HepG2 (cell line): Measurements from ENCODE around the gene TGM2. TPM values are rescaled to one million over a fixed set of nuclear protein-coding genes. Genes with fewer than 3 reads are reported as not detected.

Experiments used
- ATAC-seq: fragments of 200-7000 bp; cut with Tn5 transposase; 3 replicates; pipeline ENCODE4 v1.9.1; 2020; ENCODE audit warnings: mild to moderate bottlenecking, moderate library complexity
- BruUV-seq: library from RNA; stranded (reverse); fragments of 400-500 nt; replicated peaks from 2 replicates; lab custom pipeline; 2021; lab: Mats Ljungman, UMichigan
- CTCF ChIA-PET: fragments of 300-600 bp; formaldehyde crosslinking; extraction: SDS; loops from one replicate; lab custom pipeline; 2021; ENCODE audit warnings: low total read pairs, inconsistent platforms, low intra/inter-chr PET ratio; lab: Yijun Ruan, JAX
- POLR2A ChIA-PET: fragments of 350-600 bp; sonication (Branson Sonifier 250); formaldehyde crosslinking; loops from one replicate; lab custom pipeline; 2020; ENCODE audit warnings: antibody characterized with exemption, inconsistent platforms; lab: Yijun Ruan, JAX
- DNase-seq: peaks from one replicate; pipeline ENCODE4 v3.0.0-alpha.2; 2015; ENCODE audit warnings: low spot score
- FAIRE-seq: peaks from 3 replicates; lab custom pipeline; 2011; peaks lifted over from hg19 to GRCh38; lab: Jason Lieb, UNC
- H2AFZ ChIP-seq: one replicate; pipeline ENCODE4 v1.6.1; 2011; ENCODE audit warnings: low read length, inconsistent platforms
- H3K27ac ChIP-seq: fragments of 300-600 bp; 3 replicates; pipeline ENCODE4 v1.8.0; 2011; ENCODE audit warnings: mixed run types, mild to moderate bottlenecking, mixed read lengths, low read length, inconsistent platforms; ENCODE audit not compliant: insufficient read depth; ENCODE audit errors: extremely low read length
- H3K27me3 ChIP-seq, 2 experiments: fragments of 200-600 bp in 1 of 2; 2 replicates in 1 of 2; 3 replicates in 1 of 2; pipeline versions ENCODE4 v1.6.0 to v1.8.0; 2011; ENCODE audit warnings: low read length in 2 of 2, mild to moderate bottlenecking in 2 of 2, moderate library complexity in 2 of 2, inconsistent platforms in 1 of 2; ENCODE audit not compliant: insufficient read depth in 2 of 2, control insufficient read depth in 1 of 2
- H3K36me3 ChIP-seq, 2 experiments: fragments of 200-600 bp in 1 of 2; replicated peaks in 1 of 2; 2 replicates in 1 of 2; 3 replicates in 1 of 2; pipeline versions ENCODE4 v1.5.1 to v1.8.0; 2011; ENCODE audit warnings: low read length in 2 of 2, inconsistent platforms in 1 of 2; ENCODE audit not compliant: insufficient read depth in 2 of 2, control insufficient read depth in 1 of 2
- H3K4me1 ChIP-seq: 2 replicates; pipeline ENCODE4 v1.5.1; 2012; ENCODE audit warnings: low read length, inconsistent platforms; ENCODE audit not compliant: insufficient read depth
- H3K4me2 ChIP-seq: 2 replicates; pipeline ENCODE4 v1.6.0; 2011; ENCODE audit warnings: low read depth, low read length, inconsistent platforms
- H3K4me3 ChIP-seq, 3 experiments: fragments of 200-600 bp in 1 of 3; sonication (generic), shearing (Covaris generic) in 1 of 3; replicated peaks in 1 of 3; 2 replicates each; pipeline ENCODE4 v1.5.1; 2011 to 2016; ENCODE audit warnings: low read length in 3 of 3, inconsistent platforms in 2 of 3, low read depth in 2 of 3, mild to moderate bottlenecking in 2 of 3, control low read depth in 1 of 3, mixed read lengths in 1 of 3; ENCODE audit not compliant: insufficient read depth in 1 of 3
- H3K79me2 ChIP-seq: one replicate; pipeline ENCODE4 v1.6.1; 2011; ENCODE audit warnings: low read length, inconsistent platforms; ENCODE audit not compliant: insufficient read depth
- H3K9ac ChIP-seq: 2 replicates; pipeline ENCODE4 v1.6.0; 2011; ENCODE audit warnings: mild to moderate bottlenecking, low read depth, low read length, inconsistent platforms; ENCODE audit not compliant: insufficient read depth
- H3K9me3 ChIP-seq: 2 replicates; pipeline ENCODE4 v1.5.1; 2012; ENCODE audit warnings: mild to moderate bottlenecking, low read length
- H4K20me1 ChIP-seq: 2 replicates; pipeline ENCODE4 v1.6.0; 2011; ENCODE audit warnings: inconsistent platforms, mild to moderate bottlenecking, low read length, moderate library complexity; ENCODE audit not compliant: insufficient read depth
- AHR ChIP-seq: IDR thresholded peaks from 2 replicates; pipeline ENCODE4 v1.6.1; 2018; ENCODE audit warnings: missing genetic modification reagents, missing compliant biosample characterization
- AKAP8 ChIP-seq: sonication (generic); formaldehyde crosslinking; IDR thresholded peaks from 2 replicates; pipeline ENCODE4 v1.5.1; 2020; ENCODE audit warnings: mild to moderate bottlenecking, missing genetic modification reagents
- CHD4 ChIP-seq: fragments of 200-600 bp; sonication (generic); IDR thresholded peaks from 2 replicates; pipeline ENCODE4 v1.7.0; 2017; ENCODE audit warnings: mild to moderate bottlenecking, low read length, borderline replicate concordance
- HINFP ChIP-seq: sonication (generic); formaldehyde crosslinking; IDR thresholded peaks from 2 replicates; pipeline ENCODE4 v1.4.0; 2020; ENCODE audit warnings: low read depth, mild to moderate bottlenecking, missing genetic modification reagents
- HMGXB4 ChIP-seq, 2 experiments: sonication (generic) in 1 of 2; formaldehyde crosslinking in 1 of 2; IDR thresholded peaks; 2 replicates each; pipeline versions ENCODE4 v1.4.0 to v1.6.1; 2018 to 2020; ENCODE audit warnings: missing genetic modification reagents in 2 of 2, borderline replicate concordance in 1 of 2, low read depth in 1 of 2, mild to moderate bottlenecking in 1 of 2, missing biosample characterization in 1 of 2
- IRF1 ChIP-seq: sonication (generic); formaldehyde crosslinking; IDR thresholded peaks from 2 replicates; pipeline ENCODE4 v1.4.0; 2020; ENCODE audit warnings: low read depth, mild to moderate bottlenecking, missing genetic modification reagents
- PAWR ChIP-seq: sonication (generic); formaldehyde crosslinking; IDR thresholded peaks from 2 replicates; pipeline ENCODE4 v1.4.0; 2020; ENCODE audit warnings: missing genetic modification reagents, mild to moderate bottlenecking, borderline replicate concordance
- TARDBP ChIP-seq: sonication (generic); formaldehyde crosslinking; IDR thresholded peaks from 2 replicates; pipeline ENCODE4 v1.8.0; 2022; ENCODE audit warnings: mild to moderate bottlenecking, missing genetic modification reagents
- ZFP37 ChIP-seq: sonication (generic); formaldehyde crosslinking; IDR thresholded peaks from 2 replicates; pipeline ENCODE4 v1.4.0; 2020; ENCODE audit warnings: missing genetic modification reagents, borderline replicate concordance
- ZFX ChIP-seq: sonication (generic); formaldehyde crosslinking; IDR thresholded peaks from 2 replicates; pipeline ENCODE4 v1.4.0; 2020; ENCODE audit warnings: mild to moderate bottlenecking, low read depth, missing genetic modification reagents, moderate library complexity
- ZNF251 ChIP-seq: sonication (generic); formaldehyde crosslinking; IDR thresholded peaks from 2 replicates; pipeline ENCODE4 v1.9.0; 2021; ENCODE audit warnings: mild to moderate bottlenecking, missing genetic modification reagents
- ZNF276 ChIP-seq: sonication (generic); formaldehyde crosslinking; IDR thresholded peaks from 2 replicates; pipeline ENCODE4 v1.4.0; 2020; ENCODE audit warnings: mild to moderate bottlenecking, low read depth, missing genetic modification reagents
- ZNF543 ChIP-seq: sonication (generic); formaldehyde crosslinking; IDR thresholded peaks from 2 replicates; pipeline ENCODE4 v1.4.0; 2020; ENCODE audit warnings: mild to moderate bottlenecking, missing genetic modification reagents
- ZNF616 ChIP-seq: sonication (generic); formaldehyde crosslinking; IDR thresholded peaks from 2 replicates; pipeline ENCODE4 v1.5.0; 2020; ENCODE audit warnings: low read depth, mild to moderate bottlenecking, missing genetic modification reagents
- ZNF768 ChIP-seq: sonication (generic); formaldehyde crosslinking; IDR thresholded peaks from 2 replicates; pipeline ENCODE4 v1.4.0; 2020; ENCODE audit warnings: missing genetic modification reagents
- ZNF782 ChIP-seq: sonication (generic); formaldehyde crosslinking; IDR thresholded peaks from 2 replicates; pipeline ENCODE4 v1.4.0; 2020; ENCODE audit warnings: missing genetic modification reagents, mild to moderate bottlenecking, borderline replicate concordance
- ZNF891 ChIP-seq: sonication (generic); formaldehyde crosslinking; IDR thresholded peaks from 2 replicates; pipeline ENCODE4 v1.5.0; 2020; ENCODE audit warnings: mild to moderate bottlenecking, missing genetic modification reagents
- WGBS: methylation state at CpG from one replicate; pipeline ENCODE4 v1.1.6; 2017; ENCODE audit warnings: low lambda C conversion rate; 5-methylcytosine and 5-hydroxymethylcytosine counted together
- in situ Hi-C: cut with HindIII; loops from 2 replicates; pipeline ENCODE4 v1.10.0; 2017; ENCODE audit warnings: low pct_unique_long_range_greater_than_20kb; ENCODE audit not compliant: extremely low pct_ligation_motif_present
- intact Hi-C: fragments of 100-400 bp; cut with micrococcal nuclease; formaldehyde crosslinking; loops from one replicate; pipeline ENCODE4 v1.10.0; 2022; ENCODE audit not compliant: unreplicated experiment
- polyA plus RNA-seq, 8 experiments: library from polyadenylated mRNA; depleted of rRNA in 3 of 8; stranded (reverse) in 7 of 8; unstranded in 1 of 8; fragments of >200 nt; fragmentation: Illumina TruSeq in 4 of 8; extraction: Trizol in 4 of 8; gene quantifications; 2 replicates each; pipeline versions ENCODE4 v1.2.1 to v1.2.3, GENCODE V29; 2011 to 2016; ENCODE audit warnings: low read depth in 4 of 8, missing spikeins in 1 of 8, mixed read lengths in 1 of 8; ENCODE audit not compliant: insufficient read depth in 1 of 8
- total RNA-seq, 5 experiments: library from RNA; depleted of rRNA; stranded (reverse); fragments of >200 nt; fragmentation: Illumina TruSeq; extraction: Trizol; gene quantifications; 2 replicates each; pipeline ENCODE4 v1.2.3, GENCODE V29; 2016; ENCODE audit warnings: low read depth in 1 of 5

The TGM2 gene
- total and polyA plus RNA-seq, 2 of the 13 experiments (the other 11 are each of a cell fraction or from before 2014, with no cell fraction given), result 4.2 to 46.4 TPM

- no peaks in the 10 kb centered on the region; a peak in 3 of 5 replicates for H3K36me3 ChIP-seq
- peak overlapping the region; percentile 85 for H3K4me2 ChIP-seq
- no peak for ATAC-seq
- ChIA-PET CTCF (interaction anchor here (1.1 to 4.4 kb wide), 4 partner anchors 38 to 106 kb away, joined by 3 to 54 read pairs (median 24); no protein-coding TSS in a partner anchor), POLR2A (interaction anchor here (0.6 to 5.0 kb wide), 7 partner anchors 20 to 91 kb away, joined by 3 to 37 read pairs (median 6); no protein-coding TSS in a partner anchor)
- no peaks in the 10 kb centered on the region for H3K79me2 ChIP-seq
- no peak overlapping the region for H3K27ac ChIP-seq
- no peak overlapping the region for H3K9ac ChIP-seq
- DNase-seq, result no peak
- H3K27me3 ChIP-seq, result no peaks in the 10 kb centered on the region
- FAIRE-seq, result no peak
- no peak overlapping the region for H2AFZ ChIP-seq
- no TSS peak for BruUV-seq
- 63% methylated on average over 5 of the region's 5 CpGs for WGBS
- peak overlapping the region in 1 of 3 experiments; percentile 82; a peak in 1 of 6 replicates for H3K4me3 ChIP-seq
- no peaks in the 10 kb centered on the region for H3K9me3 ChIP-seq
- H4K20me1 ChIP-seq, result no peaks in the 10 kb centered on the region
- intact Hi-C loops (no loop called here), in situ Hi-C loops (no loop called here)
- peaks cover 76% of the 10 kb centered on the region for H3K4me1 ChIP-seq
- TF ChIP-seq AKAP8 (CRISPR knock-in tag) (0 out of 2 replicates have a peak, but pooled peaks have one; percentile 31), ZNF543 (CRISPR knock-in tag) (peak; percentile 32; the same call in 1 of the 2 replicates), ZNF251 (CRISPR knock-in tag) (0 out of 2 replicates have a peak, but pooled peaks have one; percentile 52), TARDBP (CRISPR knock-in tag) (no peak), ZNF891 (CRISPR knock-in tag) (peak; percentile 2; the same call in 1 of the 2 replicates), PAWR (0 out of 2 replicates have a peak, but pooled peaks have one; percentile 30), ZNF782 (CRISPR knock-in tag) (0 out of 2 replicates have a peak, but pooled peaks have one; percentile 53), AHR (CRISPR knock-in tag) (peak; percentile 36; the same call in 1 of the 2 replicates), ZFX (CRISPR knock-in tag) (peak; percentile 34; the same call in 1 of the 2 replicates), CHD4 (no peak), HMGXB4 (CRISPR knock-in tag; IDR thresholded peaks at IDR 0.05; ENCODE audit: borderline replicate concordance in 1 of 2, low read depth in 1 of 2) (no peak), IRF1 (CRISPR knock-in tag) (peak; percentile 35; the same call in 1 of the 2 replicates), ZNF768 (CRISPR knock-in tag) (peak; percentile 33; the same call in 1 of the 2 replicates), HINFP (CRISPR knock-in tag) (0 out of 2 replicates have a peak, but pooled peaks have one; percentile 45), ZFP37 (CRISPR knock-in tag) (no peak), ZNF276 (0 out of 2 replicates have a peak, but pooled peaks have one; percentile 42), ZNF616 (CRISPR knock-in tag) (no peak)
Measured at GRCh38 chr20:38164069-38164468, 1.0 kb downstream of the TGM2 start.
